SK-N-SH (cell line): ENCODE results near the gene ACADL.

Experiments used
- PBX3 ChIP-seq: IDR thresholded peaks from 2 replicates; pipeline ENCODE4; 2012
- TAF1 ChIP-seq: IDR thresholded peaks from 2 replicates; pipeline ENCODE4 v1.6.1; 2012; ENCODE audit warnings: low read depth, mild to moderate bottlenecking, low read length, moderate library complexity, borderline replicate concordance
- USF2 ChIP-seq: fragments of 150-350 bp; IDR thresholded peaks from 2 replicates; pipeline ENCODE4 v1.6.1; 2017; ENCODE audit warnings: antibody characterized with exemption, low read length, low read depth, borderline replicate concordance

GRCh38 chr2:210228586-210228985 lies 3.3 kb upstream of the ACADL start:
- no peak for TF ChIP-seq USF2
- TF ChIP-seq PBX3: no peak
- TF ChIP-seq TAF1: no peak
